ENCODE data around the gene IL1RAPL2.

IL1RAPL2 gene

DNA sequence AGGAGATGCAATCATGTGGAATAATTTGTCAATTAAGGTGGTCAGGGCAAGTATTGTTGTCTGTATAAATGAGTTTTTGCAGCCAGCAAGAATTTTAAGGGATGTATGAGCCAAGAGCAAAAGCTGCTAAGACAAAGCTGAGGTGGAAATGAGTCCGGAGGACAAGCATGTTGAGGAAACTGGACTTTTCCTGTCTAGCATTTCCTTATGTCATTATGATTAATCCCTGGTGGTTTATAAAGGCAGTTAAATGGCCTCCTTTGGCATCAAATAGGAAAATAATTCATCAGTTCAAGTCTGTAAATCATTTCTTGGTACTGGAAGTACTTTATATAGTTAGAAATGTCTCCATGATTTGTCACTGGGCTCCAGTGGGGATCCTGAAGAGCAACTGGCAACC, 716.1 kb downstream of the IL1RAPL2 start:
- no peak for DNase-seq (ENCODE audit: low read depth)
- TF ChIP-seq, protein P1, sequence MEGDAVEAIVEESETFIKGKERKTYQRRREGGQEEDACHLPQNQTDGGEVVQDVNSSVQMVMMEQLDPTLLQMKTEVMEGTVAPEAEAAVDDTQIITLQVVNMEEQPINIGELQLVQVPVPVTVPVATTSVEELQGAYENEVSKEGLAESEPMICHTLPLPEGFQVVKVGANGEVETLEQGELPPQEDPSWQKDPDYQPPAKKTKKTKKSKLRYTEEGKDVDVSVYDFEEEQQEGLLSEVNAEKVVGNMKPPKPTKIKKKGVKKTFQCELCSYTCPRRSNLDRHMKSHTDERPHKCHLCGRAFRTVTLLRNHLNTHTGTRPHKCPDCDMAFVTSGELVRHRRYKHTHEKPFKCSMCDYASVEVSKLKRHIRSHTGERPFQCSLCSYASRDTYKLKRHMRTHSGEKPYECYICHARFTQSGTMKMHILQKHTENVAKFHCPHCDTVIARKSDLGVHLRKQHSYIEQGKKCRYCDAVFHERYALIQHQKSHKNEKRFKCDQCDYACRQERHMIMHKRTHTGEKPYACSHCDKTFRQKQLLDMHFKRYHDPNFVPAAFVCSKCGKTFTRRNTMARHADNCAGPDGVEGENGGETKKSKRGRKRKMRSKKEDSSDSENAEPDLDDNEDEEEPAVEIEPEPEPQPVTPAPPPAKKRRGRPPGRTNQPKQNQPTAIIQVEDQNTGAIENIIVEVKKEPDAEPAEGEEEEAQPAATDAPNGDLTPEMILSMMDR (conservative IDR thresholded peaks at IDR 0.05; ENCODE audit: low read depth, low read length), result no peak
- H3K4me3 ChIP-seq (ENCODE audit: low read depth, low read length), result no peak overlapping the region

DNA sequence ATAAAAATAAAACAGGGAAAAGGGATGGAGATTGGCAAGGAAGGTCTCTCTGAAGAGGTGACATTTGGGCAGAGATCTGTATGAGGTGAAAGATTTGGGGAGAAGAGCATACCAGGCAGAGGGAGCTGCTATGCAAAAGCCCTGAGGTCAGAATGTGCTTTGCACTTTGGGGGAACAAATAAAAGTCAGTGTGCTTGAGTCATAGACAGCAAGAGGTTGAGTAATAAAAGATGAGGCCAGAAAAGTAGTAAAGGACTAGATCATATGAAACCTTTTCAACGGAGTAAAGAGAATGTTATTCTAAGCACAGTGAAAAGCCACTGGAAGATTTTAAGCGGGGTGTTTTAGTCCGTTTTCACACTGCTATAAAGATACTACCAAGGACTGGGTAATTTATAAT, 731.0 kb downstream of the IL1RAPL2 start:
- TF ChIP-seq, protein P1 (conservative IDR thresholded peaks at IDR 0.05; ENCODE audit: low read depth, low read length), result no peak
- DNase-seq (ENCODE audit: low read depth), result peak; percentile 37
- H3K4me3 ChIP-seq (ENCODE audit: low read depth, low read length), result no peak overlapping the region

DNA sequence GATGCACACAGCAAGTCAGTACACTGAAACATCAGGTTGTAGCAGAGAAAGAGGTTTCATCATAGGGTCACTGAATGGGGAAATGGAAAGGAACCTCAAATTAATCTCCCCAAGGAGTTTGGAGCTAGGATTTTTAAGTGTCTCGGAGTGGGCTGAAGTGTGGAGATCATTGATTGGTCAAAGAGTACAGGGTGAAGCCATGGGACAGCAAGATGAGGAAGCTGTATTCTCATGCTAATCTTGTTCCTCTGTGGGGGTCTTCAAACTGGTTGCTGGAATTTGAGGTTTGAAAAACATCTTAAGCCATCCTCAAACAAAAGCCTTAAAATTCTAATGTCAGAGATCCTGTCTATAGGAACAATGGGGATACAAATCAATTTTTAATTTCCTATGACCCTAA, 733.3 kb downstream of the IL1RAPL2 start:
- TF ChIP-seq, protein P1 (conservative IDR thresholded peaks at IDR 0.05; ENCODE audit: low read depth, low read length), result no peak
- DNase-seq (ENCODE audit: low read depth), result no peak
- H3K4me3 ChIP-seq (ENCODE audit: low read depth, low read length), result no peak overlapping the region

DNA sequence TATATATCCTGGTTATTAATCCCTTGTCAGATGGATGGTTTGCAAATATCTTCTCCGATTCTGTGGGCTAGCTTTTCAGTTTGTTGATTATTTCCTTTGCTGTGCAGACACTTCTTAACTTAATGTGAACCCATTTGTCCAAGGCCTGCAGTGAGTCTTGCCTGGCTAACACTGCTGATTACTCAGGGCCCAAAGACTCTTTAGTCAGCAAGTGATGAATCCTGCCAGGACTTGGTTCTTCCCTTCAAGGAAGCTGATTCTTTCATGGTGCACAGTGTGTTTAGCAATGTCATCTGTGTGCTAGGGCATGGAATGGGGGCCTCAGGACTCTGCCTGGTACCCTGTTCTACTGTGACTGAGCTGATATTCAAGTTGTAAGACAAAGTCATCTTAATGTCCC, 736.2 kb downstream of the IL1RAPL2 start:
- TF ChIP-seq, protein P1 (conservative IDR thresholded peaks at IDR 0.05; ENCODE audit: low read depth, low read length), result no peak
- no peak for DNase-seq (ENCODE audit: low read depth)
- H3K4me3 ChIP-seq (ENCODE audit: low read depth, low read length), result no peak overlapping the region

DNA sequence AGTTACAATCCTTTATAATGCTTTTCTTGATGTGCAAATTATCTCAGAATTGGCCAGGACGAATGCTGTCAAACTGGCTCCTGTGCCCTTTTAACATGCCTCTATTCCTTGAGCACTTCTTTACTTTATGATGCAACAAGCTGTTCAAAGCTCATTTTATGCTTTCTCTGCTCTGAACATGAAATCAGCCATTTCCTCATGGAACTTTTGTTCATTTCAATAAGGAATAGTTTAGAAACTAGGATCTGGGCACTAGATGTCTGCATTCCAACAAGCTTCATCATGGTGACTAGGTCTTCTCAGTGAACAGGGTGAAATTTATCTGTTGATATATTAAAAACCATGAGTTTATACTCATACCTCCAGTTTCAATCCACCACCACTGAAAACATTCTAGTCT, 741.8 kb downstream of the IL1RAPL2 start:
- no peak overlapping the region for H3K4me3 ChIP-seq (ENCODE audit: low read depth, low read length)
- DNase-seq (ENCODE audit: low read depth), result peak; percentile 29

DNA sequence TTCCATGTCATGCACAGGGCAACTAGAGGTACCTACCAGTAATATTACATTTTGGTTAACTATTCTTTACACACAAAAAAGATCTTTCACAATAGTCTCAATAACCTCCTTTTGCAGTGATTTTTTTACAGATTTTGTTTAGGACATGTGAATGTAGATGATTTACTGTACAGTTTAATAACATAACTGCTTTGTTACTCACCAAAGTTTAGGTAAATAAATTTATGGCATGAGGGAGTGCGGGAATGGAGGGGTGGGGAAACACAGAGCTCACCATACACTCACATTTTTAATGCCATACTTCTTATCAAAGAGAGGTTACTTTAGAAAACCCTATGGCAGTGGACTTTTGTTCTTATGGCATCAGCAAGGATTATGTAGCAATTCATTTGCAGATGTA, 747.6 kb downstream of the IL1RAPL2 start:
- TF ChIP-seq, protein P1 (conservative IDR thresholded peaks at IDR 0.05; ENCODE audit: low read depth, low read length), result no peak
- H3K4me3 ChIP-seq (ENCODE audit: low read depth, low read length), result no peak overlapping the region
- no peak for DNase-seq (ENCODE audit: low read depth)

More for the DNA sequence above, 741.8 kb downstream of the IL1RAPL2 start:
- TF ChIP-seq, protein P1 (conservative IDR thresholded peaks at IDR 0.05; ENCODE audit: low read depth, low read length), result no peak

DNA sequence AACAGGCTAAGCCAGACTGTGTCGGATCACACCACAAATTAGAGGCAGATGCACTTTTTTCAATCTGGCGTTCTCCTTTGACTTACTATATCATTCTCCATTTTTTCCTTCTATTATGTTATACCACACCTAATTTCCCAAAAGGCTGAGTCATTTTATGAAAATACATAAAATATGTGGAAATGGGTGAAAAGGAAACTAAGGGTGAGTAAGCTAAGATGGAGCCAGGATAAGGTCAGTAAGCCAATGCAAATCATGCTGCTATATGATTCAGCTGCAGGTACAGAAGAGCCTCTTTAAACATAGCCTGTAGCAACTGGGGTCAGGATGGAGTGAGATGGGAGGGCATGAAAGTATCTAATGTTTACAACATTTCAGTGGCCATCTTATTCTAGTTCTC, 748.5 kb downstream of the IL1RAPL2 start:
- peak overlapping the region; percentile 34 for H3K4me3 ChIP-seq (ENCODE audit: low read depth, low read length)
- DNase-seq (ENCODE audit: low read depth), result peak; percentile 49

More for the DNA sequence above, 748.5 kb downstream of the IL1RAPL2 start:
- TF ChIP-seq, protein P1 (conservative IDR thresholded peaks at IDR 0.05; ENCODE audit: low read depth, low read length), result no peak

Data from choroid plexus epithelial cell (primary cell).